ENCODE data around the gene EXOC2.

Gene EXOC2

GRCh38 chr6:492816-493414 is 200.0 kb downstream of the EXOC2 start:
- DNase-seq = no peak

DNA sequence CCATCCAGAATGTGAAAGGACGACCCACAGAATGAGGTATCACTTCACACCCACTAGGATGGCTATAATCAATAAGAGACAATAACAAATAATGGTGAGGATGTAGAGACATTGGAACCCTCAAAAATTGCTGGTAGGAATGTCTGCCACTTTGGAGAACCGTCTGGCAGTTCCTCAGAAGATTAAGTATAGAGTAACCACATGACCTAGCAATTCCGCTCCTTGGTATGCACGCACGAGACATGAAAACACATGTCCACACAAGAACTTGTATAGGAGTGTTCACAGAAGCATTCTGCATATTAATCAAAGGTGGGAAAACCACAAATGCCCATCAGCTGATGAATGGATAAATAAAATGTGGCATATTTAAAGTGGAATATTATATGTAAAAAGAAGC is 200.8 kb downstream of the EXOC2 start:
- DNase-seq = no peak

DNA sequence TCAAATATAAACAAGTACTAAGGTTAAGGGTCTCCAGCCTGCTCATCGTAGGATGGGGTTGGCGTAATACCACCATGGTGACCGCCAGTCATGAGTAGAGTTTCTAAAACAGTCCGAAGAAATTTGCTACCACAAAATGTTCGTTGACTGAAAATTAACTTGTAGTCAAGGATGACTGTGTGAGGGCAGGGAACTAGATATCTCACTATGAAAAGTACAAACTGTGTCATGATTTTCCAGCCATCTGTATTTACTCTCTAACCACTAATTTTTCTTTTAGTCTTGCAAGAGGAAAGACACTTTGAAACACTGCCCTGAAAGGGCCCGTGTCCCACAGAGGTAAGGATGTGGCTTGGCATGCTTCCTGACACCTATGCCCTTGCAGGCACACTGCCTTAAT is 201.7 kb downstream of the EXOC2 start:
- no peak for DNase-seq

DNA sequence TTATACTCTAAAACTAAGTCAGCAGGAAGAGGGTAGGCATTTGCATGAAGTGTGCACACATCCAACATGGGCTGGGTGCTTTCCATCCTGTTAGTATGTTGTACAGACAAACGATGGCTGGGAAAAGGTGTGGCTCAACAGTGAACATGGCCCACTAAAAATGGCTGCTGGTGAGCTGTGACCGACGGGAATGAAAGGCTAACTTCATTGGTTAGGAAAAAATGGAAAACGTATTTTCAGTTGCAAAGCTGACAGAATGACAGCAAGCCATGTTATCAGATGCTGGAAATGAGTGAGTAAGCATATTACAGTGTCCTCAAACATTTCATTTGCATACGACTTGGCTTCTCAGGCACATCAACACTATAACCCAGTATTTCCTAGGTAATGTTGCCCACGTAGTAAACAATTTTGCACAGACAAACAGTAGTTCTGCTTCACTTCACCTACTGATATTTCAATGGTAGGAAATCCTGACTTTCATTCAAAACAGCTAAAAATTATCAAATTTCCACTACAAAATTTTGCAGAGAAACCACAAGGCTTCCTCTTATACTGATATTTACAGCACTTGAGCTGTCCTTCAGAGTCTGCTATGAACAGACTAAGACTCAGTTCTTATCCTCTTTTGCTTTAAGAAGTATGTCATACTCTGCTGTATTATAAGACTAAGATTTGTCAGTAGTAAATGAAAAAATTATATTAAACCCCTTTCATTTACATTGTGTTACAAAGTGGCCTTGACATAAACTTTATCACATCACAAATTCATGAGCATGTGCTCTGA is 202.5 kb downstream of the EXOC2 start:
- no peak for DNase-seq

DNA sequence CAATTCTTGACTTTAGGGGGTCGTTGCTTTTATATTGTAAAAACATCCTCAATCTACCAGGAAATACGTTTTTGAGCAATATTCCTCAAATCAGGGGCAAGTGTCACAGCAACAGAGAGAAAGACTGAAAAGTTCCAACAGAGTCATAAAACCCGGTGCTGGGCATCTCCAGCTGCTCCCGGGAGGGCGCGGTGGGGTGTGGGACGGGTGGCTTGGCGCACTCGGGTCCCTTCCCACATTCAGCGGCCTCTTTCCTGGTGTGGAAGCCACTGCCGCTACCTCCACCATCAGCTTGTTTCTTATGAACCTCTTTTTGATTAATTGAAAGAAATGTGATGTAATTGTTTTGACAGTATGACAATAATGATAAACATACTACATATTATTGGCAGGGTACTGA is 203.2 kb downstream of the EXOC2 start:
- DNase-seq = no peak

DNA sequence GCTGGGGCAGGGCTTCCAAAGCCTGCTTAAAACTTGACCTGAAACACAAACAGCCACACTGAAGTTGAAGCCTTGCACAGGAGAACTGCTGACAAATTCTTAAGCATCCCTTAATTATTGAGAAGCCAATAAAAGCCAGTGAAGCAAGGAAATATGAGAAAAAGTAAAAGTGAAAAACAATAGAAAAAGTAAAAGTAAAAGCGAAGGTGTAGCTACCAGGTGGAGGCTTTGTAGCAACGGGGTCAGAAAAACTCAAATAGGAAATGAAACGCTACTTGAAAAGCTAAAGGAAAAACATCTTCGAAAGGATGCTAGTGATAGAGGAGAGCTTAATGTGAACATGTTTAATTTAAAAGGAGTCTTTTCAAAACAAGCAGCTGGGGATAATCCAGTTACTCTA is 203.9 kb downstream of the EXOC2 start:
- no peak for DNase-seq

GRCh38 chr6:487956-488355 is 205.0 kb downstream of the EXOC2 start:
- no peak for DNase-seq

DNA sequence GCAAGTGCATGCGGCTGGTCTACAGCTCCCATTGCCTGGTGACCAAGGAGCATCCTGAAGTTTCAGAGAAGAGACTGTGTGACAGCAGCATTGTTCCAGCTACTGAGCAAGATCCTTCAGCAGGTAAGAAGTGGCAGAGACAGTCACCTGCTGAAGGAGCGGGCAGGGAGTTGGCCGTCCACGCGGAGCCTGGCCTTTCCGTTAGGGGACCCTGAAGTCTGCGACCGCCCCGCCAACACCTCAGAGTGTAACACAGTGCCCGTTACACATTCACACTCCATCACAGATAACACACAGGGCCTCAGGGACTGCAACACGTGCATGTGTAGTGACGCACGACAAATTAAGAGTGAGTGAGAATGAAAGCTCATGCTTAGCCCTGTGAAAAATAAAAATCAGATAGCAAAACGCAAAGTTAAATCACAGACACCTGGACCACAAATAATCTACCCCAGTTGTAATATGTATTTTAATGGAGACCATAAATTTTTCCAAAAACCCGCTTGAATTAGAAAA is 207.2 kb downstream of the EXOC2 start:
- no peak for DNase-seq

GRCh38 chr6:484746-485145 is 208.2 kb downstream of the EXOC2 start:
- no peak for DNase-seq

GRCh38 chr6:484086-484745 is 208.7 kb downstream of the EXOC2 start:
- no peak for DNase-seq

DNA sequence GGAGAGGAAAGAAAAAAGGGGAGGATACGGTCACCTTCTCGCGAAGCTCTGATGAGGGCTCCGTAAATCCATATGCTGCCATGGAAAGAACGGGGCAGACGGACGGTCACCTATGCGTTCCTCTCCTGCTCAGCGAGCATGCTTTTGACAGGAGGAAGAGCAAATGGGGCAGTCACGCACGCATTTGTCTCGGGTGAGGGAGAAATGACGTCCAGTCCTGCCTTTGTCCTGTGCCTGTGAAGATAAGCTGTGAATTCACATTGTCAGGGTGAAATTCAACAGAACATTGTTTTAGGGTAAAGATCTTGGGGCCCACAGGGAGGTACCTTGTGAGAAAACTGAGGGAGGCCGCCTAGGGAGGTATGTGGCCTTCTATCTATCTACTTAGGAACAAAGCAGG is 217.6 kb downstream of the EXOC2 start:
- no peak for DNase-seq

GRCh38 chr6:474453-475185 is 218.3 kb downstream of the EXOC2 start:
- DNase-seq = peak; percentile 14

DNA sequence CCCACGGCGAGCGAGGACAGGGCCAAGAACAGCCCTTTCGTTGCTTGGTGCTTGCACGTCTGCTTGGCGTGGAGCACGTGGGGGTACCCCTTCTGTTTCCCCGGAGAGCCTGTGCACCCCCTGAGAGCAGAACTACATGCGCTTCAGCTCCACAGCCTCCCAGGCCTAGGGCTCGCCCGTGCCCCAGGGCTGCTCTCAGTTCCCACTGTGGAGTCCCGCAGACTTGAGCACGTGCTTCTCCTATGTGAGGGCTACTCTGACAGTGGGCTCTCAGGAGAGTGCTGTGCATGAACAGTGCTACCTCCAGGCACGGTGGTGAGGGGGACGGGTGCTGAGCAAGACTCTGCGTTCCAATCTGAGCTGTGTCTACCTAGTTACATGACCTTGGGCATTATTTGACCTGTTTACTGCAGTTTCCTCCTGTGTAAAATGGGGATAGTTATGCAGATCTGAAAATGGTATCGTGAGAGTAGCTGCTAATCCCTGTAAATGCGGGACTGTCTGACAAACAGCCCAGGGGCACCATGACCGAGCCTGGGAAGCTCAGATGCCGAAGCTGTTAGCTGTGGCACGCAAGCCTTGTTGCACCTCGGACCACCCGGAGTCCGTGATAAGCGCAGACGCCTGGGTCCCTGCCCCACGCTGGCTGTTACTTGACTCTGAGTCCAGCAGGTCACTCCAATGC is 219.0 kb downstream of the EXOC2 start:
- DNase-seq = no peak

DNA sequence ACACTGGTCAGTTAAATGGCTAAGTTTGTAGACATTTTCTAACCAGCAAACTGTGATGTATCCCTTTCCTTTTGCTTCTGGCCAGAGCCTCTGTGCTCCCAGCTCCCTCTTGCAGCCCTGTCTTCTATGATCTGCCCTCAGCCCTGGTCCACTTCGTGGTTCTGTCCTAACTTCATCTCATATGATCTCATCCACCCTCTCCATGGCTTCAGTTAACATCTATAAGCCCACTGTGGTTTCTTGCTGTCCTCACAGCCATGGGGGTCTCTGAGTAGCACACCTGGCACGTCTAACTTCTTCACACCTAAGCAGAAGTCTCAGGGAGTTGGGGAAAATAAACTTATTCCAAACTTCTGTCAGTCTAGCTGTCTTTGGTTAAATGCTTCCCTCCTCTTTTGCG is 219.6 kb downstream of the EXOC2 start:
- no peak for DNase-seq

DNA sequence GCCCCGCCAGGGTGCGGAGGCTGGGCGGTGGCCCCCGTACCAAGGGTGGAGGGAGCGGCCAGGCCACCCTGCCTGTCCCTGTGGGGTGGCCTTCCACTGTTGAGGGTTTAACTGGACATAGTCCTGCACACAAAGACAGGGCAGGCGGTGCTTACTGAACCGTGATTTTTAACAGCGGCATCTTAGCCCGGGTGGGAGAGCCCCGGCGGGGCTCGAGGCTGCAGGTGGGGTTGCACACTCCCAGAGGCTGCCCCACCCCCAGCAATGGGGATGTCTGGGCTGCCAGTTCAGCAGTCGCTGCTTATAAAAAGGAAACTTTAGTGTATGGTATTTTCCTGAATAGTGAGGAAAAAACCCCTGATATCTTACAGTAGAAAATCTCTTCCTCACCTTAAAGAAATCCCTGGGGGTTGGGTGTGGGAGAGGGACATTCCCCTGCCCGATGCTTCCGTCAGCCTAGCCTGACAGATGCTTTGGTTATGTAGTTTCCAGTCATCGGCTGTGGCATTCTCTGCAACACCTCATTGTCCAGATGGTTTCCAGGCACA is 222.0 kb downstream of the EXOC2 start:
- no peak for DNase-seq

GRCh38 chr6:470051-470900 is 222.7 kb downstream of the EXOC2 start:
- no peak for DNase-seq

DNA sequence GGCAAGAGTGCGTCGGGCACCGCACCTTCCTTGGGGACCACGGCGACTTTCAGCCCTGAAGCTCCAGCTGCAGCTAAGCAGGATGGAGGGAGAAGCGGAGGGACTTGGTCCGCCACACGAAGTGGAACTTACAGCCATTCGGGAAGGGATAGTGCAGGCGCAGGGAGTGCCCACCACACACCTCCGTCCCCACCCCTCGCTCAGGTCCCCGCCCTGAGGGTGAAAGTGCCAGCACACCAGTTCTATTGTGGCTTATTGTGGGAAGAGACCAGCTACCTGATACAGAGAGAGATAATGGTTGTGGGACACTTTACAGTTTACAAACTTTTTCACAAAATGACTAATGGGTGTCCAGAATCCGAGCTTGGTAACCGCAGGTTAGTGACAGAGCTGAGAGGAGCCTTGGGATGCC is 225.3 kb downstream of the EXOC2 start:
- DNase-seq = no peak

DNA sequence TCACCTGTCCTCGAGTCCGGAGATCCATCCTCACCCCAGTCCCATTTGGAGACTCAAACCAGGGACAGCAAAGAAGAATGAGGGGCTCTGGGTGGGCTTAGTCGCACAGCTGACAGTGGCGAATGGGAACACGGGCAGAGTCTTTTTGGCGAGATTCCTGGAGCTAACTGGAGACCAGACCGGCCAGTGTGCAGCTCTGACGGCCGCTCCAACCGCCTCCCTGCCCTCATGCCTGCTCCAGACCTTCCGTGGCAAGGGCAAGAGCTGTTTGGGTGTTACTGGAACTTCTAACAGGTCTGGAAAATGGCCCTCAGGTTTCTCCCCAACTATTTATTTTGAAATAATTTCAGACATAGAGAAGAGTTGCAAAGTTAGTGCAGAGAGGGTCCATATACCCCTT is 225.8 kb downstream of the EXOC2 start:
- no peak for DNase-seq

DNA sequence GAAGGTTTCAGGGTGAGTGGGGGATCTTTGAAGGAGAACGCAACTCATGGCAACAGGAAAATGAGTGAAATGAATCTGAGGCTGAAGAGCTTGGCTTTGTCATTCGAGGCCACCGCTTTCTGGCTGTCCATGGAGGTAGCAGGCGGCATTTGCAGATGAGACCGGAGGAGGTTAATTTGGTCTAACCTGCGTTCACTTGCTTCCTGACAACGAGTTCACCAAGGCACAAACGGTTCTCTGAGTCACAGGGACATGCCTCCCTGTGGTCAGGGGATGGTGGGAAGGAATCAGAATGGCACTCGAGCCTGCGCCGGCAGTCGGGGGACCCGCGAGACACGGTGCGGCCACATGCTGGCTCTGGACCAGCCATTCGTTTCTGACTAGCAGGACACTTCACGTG is 226.4 kb downstream of the EXOC2 start:
- DNase-seq = no peak

- DNase-seq = no peak
Measured at GRCh38 chr6:465531-466348, 227.2 kb downstream of the EXOC2 start.

DNA sequence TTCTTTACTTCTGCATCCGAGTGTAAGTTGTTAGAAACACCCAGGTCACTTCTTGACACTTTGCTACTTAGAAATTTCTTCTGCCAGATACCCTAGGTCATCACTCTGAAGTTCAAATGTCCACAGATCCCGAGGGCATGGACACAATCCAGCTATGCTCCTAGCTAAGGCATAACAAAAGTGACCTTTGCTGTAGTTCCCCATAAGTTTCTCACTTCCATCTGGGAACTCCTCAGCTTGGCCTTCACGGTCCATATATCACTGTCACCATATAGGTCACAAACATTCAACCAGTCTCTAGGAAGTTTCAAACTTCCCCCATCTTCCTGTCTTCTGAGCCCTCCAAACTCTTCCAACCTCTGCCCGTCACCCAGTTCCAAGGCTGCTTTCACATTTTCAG is 236.1 kb downstream of the EXOC2 start:
- DNase-seq = no peak

All from NCI-H748 treated with DMSO at 0.1 percent for 48 hours (cell line).